Hepatocyte (in vitro differentiated cells): ENCODE measurements around the gene B4GALT2.

Experiments used
- EZH2phosphoT487 ChIP-seq: fragments of 200-600 bp; sonication (generic); IDR thresholded peaks from one replicate; pipeline ENCODE4 v1.6.1; 2018; ENCODE audit warnings: antibody characterized with exemption, mild to moderate bottlenecking, low read depth, moderate library complexity; ENCODE audit not compliant: unreplicated experiment, severe bottlenecking
- TF ChIP-seq, protein P1 (sequence below): fragments of 200-600 bp; sonication (generic); IDR thresholded peaks from 2 replicates; pipeline ENCODE4 v1.5.1; 2016; ENCODE audit warnings: antibody characterized with exemption, mild to moderate bottlenecking; ENCODE audit not compliant: poor library complexity

DNA sequence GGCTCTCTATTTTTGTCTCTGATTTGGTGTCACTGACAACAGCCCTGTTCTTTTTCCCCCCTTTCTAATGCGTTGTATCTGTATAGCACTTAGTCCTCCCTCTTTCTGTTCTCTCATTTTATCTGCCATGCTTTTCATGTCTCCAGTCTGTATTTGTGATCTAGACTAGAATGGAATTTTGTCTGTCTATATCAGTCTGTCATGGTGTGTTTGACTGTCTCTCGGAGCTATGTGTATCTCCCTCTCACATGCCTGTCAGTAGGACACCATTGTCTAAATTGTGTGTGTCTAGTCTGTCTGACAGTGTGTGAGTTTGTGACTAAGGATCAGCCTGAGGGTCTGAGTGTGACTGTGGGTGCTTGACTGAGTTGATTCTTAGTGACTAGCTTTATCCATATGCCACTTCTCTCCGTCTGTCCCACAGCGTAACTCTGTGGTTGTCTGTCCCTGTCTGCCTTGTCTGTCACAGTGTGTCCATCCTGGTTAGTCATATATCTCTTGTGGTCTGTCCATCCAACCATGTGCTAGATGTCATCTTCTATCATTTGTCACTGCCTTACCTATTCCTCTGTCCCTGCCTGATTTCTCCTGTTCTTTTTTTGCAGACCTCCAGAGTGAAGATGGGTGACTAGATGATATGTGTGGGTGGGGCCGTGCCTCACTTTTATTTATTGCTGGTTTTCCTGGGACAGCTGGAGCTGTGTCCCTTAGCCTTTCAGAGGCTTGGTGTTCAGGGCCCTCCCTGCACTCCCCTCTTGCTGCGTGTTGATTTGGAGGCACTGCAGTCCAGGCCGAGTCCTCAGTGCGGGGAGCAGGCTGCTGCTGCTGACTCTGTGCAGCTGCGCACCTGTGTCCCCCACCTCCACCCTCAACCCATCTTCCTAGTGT, 1.4 kb upstream of the B4GALT2 start:
- TF ChIP-seq, protein P1, sequence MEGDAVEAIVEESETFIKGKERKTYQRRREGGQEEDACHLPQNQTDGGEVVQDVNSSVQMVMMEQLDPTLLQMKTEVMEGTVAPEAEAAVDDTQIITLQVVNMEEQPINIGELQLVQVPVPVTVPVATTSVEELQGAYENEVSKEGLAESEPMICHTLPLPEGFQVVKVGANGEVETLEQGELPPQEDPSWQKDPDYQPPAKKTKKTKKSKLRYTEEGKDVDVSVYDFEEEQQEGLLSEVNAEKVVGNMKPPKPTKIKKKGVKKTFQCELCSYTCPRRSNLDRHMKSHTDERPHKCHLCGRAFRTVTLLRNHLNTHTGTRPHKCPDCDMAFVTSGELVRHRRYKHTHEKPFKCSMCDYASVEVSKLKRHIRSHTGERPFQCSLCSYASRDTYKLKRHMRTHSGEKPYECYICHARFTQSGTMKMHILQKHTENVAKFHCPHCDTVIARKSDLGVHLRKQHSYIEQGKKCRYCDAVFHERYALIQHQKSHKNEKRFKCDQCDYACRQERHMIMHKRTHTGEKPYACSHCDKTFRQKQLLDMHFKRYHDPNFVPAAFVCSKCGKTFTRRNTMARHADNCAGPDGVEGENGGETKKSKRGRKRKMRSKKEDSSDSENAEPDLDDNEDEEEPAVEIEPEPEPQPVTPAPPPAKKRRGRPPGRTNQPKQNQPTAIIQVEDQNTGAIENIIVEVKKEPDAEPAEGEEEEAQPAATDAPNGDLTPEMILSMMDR: no peak
- TF ChIP-seq EZH2phosphoT487: no peak
